NCI-H2196 treated with DMSO at 0.1 percent for 48 hours (cell line): ENCODE results near the gene GLYATL1B.
"Not testable (repeated sequence)": the region's sequence is repeated elsewhere in the genome, so short reads cannot be mapped to it uniquely, and the experiment has no call there.

ENCODE experiments used
- DNase-seq: peaks from one replicate; lab custom pipeline; 2025; ENCODE audit not compliant: unreplicated experiment; lab: John Stamatoyannopoulos, UW

GLYATL1B gene

GRCh38 chr11:59086007-59086406 lies at the start of gene GLYATL1B:
Gene GLYATL1B (plus strand): TSS chr11:59086307. CDS start chr11:59086307, 0 bp downstream.
- DNase-seq, result not testable (repeated sequence)

- not testable (repeated sequence) for DNase-seq
These were observed 49.6 kb upstream of the GLYATL1B start for GRCh38 chr11:59036542-59036941.

GRCh38 chr11:59037434-59037833 lies 48.7 kb upstream of the GLYATL1B start:
- not testable (repeated sequence) for DNase-seq

GRCh38 chr11:59040607-59041006 lies 45.5 kb upstream of the GLYATL1B start:
- DNase-seq, result peak; percentile 15

- DNase-seq, result not testable (repeated sequence)
These were observed 34.7 kb upstream of the GLYATL1B start for GRCh38 chr11:59051383-59051782.

- DNase-seq, result not testable (repeated sequence)
These were observed 33.8 kb upstream of the GLYATL1B start for GRCh38 chr11:59052355-59052754.

- DNase-seq, result no peak
These were observed 32.7 kb upstream of the GLYATL1B start for GRCh38 chr11:59053387-59053786.

GRCh38 chr11:59058120-59059033 lies 27.7 kb upstream of the GLYATL1B start:
- peak; percentile 35 for DNase-seq

- not testable (repeated sequence) for DNase-seq
These were observed 26.0 kb upstream of the GLYATL1B start for GRCh38 chr11:59060096-59060495.

GRCh38 chr11:59062602-59063529 lies 23.2 kb upstream of the GLYATL1B start:
- DNase-seq, result no peak

- DNase-seq, result not testable (repeated sequence)
These were observed 21.9 kb upstream of the GLYATL1B start for GRCh38 chr11:59063996-59064727.

GRCh38 chr11:59069087-59069486 lies 17.0 kb upstream of the GLYATL1B start:
- no peak for DNase-seq

- DNase-seq, result no peak
These were observed 9.1 kb upstream of the GLYATL1B start for GRCh38 chr11:59076876-59077571.

GRCh38 chr11:59078435-59078834 lies 7.7 kb upstream of the GLYATL1B start:
- DNase-seq, result no peak

GRCh38 chr11:59079086-59079485 lies 7.0 kb upstream of the GLYATL1B start:
- no peak for DNase-seq

GRCh38 chr11:59080421-59080820 lies 5.7 kb upstream of the GLYATL1B start:
- not testable (repeated sequence) for DNase-seq

GRCh38 chr11:59081430-59082020 lies 4.6 kb upstream of the GLYATL1B start:
- not testable (repeated sequence) for DNase-seq

GRCh38 chr11:59088162-59088561 lies 2.1 kb downstream of the GLYATL1B start:
- DNase-seq, result no peak

GRCh38 chr11:59093576-59093975 lies 7.5 kb downstream of the GLYATL1B start:
- not testable (repeated sequence) for DNase-seq

GRCh38 chr11:59095225-59095624 lies 9.1 kb downstream of the GLYATL1B start:
- not testable (repeated sequence) for DNase-seq
